Activated T-helper 1 cell treated with anti-CD3 and anti-CD28 coated beads, Interleukin-2, amount 50 U/mL, for 16 hours (primary cell): ENCODE measurements around the gene RFPL4A.
"Not testable (repeated sequence)": the region's sequence is repeated elsewhere in the genome, so short reads cannot be mapped to it uniquely, and the experiment has no call there.

Source experiments
- DNase-seq, 2 donors: peaks; one replicate each; pipeline ENCODE4 v3.0.0-alpha.2; 2020; ENCODE audit warnings: low read depth in 1 of 2, low spot score in 1 of 2

Gene RFPL4A

DNA sequence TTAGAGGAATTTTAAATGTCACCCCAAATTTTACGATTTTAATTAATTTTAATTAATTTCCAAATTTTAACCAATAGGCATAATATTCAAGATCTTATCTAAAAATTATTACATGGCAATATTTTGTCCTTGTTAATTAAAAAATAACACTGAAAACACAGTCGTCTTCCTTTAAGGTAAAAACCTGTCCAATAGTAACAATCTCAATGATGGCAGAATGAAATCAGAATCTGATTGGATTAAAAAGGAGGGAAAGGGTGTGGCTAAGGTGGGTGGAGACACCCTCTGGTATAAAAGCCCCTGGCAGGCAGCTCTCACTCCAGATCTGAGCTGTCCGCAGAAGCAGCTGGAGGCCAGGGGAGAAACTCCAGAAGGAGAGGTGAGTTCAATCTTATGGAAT lies at the start of gene RFPL4A:
RFPL4A (plus strand) TSS at position 301 of the 400 bp plus-strand sequence. CDS start 2,704 bp downstream, outside the sequence.
- DNase-seq, result not testable (repeated sequence)

DNA sequence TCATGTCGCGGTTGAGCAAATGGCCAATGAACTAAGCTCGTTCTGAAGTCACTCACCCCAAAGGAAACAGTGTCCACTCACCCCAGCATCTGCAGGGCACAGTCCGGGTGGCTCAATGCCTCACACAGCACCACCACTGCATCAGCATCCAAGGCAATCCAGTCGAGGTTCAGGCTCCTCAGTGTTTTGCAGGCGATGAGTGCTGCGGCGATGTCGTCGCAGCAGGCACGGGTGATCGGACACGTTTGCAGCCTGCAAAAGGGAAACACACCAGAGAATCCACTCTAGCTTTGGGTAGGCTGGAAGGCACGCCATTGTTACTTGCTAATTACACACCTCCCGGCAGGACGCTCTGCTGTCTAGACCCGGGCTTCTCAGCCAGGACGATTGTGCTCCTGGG lies 47.2 kb upstream of the RFPL4A start:
- no peak for DNase-seq

GRCh38 chr19:55712804-55713631 lies 45.9 kb upstream of the RFPL4A start:
- DNase-seq, result no peak

DNA sequence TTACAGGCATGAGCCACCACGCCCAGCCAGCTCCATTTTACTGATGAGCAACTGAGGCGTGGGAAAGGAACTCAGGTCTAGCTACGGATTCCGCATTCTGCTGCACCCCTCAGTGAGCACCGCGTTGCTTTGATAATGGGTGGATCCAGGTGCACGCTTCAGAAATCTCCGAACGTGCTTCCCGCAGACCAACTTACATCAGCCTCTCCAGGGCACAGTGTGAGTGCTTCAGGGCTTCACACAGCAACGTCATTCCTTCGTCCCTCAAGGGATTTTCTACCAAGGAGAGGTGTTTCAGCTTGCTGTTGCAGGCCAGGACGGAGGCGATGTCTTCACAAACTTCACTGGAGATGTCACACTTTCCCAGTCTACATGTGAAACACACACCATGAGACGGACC lies 42.4 kb upstream of the RFPL4A start:
- DNase-seq, result no peak

- no peak for DNase-seq
Observed at GRCh38 chr19:55717251-55717650, 41.6 kb upstream of the RFPL4A start.

DNA sequence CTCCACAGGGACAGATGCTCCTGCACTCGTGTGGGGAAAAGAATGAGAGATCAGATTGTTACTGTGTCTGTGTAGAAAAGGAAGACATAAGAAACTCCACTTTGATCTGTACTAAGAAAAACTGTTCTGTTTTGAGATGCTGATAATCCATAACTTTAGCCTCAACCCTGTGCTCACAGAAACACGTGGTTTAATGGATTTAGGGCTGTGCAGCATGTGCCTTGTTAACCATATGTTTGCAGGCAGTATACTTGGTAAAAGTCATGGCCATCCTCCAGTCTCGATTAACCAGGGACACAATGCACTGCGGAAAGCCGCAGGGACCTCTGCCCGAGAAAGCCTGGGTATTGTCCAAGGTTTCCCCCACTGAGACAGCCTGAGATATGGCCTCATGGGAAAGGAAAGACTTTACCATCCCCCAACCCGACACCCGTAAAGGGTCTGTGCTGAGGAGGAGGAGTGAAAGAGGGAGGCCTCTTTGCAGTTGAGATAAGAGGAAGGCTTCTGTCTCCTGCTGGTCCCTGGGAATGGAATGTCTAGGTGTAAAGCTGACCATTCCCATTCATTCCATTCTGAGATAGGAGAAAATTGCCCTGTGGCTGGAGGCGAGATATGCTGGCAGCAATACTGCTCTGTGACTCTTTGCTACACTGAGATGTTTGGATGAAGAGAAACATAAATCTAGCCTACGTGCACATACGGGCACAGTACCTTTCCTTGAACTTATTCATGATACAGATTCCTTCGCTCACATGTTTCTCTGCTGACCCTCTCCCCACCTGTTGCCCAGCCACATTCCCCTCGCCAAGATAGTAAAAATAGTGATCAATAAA lies 40.8 kb upstream of the RFPL4A start:
- DNase-seq, result not testable (repeated sequence)

DNA sequence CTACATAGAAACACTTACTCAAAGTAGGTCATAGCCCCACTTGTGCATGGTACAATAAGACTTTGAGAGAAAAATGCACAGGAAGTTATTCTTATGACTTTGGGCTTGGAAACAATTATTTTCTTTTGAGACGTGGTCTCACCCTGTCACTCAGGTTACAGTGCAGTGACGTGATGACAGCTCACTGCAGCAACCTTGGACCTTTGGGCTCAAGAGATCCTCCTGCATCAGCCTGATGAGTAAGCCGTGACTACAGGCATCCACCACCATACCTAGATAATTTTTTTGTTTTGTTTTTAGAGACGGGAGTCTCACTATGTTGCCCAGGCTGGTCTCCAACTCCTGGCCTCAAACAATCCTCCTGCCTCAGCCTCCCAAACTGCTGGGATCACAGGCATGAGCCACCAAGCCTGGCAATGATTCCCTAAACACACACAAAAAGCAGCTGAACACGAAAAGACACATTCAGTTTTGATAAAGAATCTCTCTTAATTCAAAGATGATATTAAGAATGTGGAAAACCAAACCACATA lies 38.6 kb upstream of the RFPL4A start:
- DNase-seq, result no peak

- DNase-seq, result no peak
Observed at GRCh38 chr19:55720801-55721200, 38.1 kb upstream of the RFPL4A start.

DNA sequence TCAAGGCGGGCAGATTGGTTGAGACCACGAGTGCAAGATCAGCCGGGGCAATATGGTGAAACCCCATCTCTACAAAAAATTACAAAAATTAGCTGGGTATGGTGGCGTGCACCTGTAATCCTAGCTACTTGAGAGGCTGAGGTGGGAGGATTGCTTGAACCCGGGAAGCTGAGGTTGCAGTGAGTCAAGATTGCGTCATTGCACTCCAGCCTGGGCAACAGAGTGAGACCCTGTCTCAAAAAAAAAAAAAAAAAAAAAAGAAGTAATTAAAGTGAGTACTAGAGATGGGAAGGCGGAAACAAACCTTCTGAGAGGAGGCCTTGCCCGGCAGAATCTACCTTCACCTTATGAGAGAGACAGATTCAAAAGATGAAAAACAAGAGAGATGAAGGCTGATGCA lies 35.4 kb upstream of the RFPL4A start:
- DNase-seq, result no peak

DNA sequence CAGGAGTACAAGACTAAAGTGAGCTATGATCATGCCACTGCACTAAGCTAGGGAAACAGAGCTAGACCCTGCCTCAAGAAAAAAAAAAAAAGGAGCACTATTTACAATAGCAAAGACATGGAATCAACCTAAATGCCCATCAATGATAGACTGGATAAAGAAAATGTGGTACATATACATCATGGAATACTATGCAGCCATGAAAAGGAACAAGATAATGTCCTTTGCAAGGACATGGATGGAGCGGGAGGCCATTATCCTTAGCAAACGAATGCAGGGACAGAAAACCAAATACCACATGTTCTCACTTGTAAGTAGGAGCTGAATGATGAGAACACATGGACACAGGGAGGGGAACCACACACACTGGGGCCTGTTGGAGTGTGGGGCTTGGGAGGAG lies 28.5 kb upstream of the RFPL4A start:
- DNase-seq, result not testable (repeated sequence)

- no peak for DNase-seq
Observed at GRCh38 chr19:55738302-55738701, 20.6 kb upstream of the RFPL4A start, which contains the start of gene NLRP9. Gene NLRP9 (minus strand): TSS chr19:55738402. CDS start chr19:55738374, 28 bp downstream.

GRCh38 chr19:55750715-55751114 lies 8.2 kb upstream of the RFPL4A start:
- no peak for DNase-seq

DNA sequence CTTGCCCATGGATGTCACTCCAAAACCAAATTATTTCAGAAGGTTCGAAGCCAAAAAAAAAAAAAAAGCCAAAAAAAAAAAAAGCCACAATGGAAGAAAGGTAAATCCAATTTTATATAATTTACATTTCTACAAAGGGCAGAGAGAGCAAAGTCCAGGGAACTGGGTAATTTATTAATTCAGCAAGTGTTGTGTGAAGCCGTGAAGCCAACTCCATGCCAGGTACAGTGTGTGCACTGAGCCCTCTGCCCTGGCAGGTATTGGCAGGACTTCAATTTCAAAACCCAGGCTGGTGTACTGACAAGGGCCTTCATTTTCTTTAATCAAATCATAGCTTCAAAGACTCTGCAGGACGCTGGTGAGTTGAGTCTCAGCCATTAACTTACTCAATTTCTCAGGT lies 5.5 kb upstream of the RFPL4A start:
- DNase-seq, result no peak

DNA sequence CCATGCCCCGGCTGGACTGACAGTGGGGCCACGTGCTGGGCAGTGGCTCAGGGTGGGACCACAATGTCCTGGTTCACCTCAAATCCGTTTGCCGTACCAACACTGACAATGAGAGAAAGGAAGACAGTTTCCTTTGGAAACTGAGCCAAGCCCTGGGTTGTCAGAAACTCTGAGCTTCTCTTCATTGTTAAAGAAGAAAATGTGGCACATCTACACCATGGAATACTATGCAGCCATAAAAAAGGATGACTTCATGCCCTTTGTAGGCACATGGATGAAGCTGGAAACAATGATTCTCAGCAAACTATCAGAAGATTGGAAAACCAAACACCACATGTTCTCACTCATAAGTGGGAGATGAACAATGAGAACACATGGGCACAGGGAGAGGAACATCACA lies 2.1 kb upstream of the RFPL4A start:
- DNase-seq, result not testable (repeated sequence)

DNA sequence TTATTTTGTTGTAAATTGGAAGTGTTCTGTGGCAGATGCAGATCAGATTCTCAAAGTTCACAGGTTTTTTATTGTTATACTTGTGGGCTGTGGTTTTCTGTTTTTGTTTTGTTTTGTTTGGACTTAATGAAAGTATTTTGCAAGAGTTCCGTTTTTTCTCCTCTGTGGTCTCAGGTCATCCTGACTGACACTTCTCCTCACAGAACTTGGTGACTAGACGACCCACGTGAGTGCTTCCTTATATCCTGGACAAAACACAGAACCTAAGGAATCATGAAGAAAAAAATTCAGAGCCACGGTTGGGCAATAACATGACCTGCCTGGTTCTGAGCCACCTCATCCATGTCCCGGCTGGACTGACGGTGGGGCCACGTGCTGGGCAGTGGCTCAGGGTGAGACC lies 7.6 kb downstream of the RFPL4A start:
- DNase-seq, result no peak

- not testable (repeated sequence) for DNase-seq
Observed at GRCh38 chr19:55768818-55769217, 9.9 kb downstream of the RFPL4A start, which contains the start of gene RFPL4AL1. Gene RFPL4AL1 (plus strand): TSS chr19:55769118. CDS start chr19:55771805, 2,687 bp downstream.

DNA sequence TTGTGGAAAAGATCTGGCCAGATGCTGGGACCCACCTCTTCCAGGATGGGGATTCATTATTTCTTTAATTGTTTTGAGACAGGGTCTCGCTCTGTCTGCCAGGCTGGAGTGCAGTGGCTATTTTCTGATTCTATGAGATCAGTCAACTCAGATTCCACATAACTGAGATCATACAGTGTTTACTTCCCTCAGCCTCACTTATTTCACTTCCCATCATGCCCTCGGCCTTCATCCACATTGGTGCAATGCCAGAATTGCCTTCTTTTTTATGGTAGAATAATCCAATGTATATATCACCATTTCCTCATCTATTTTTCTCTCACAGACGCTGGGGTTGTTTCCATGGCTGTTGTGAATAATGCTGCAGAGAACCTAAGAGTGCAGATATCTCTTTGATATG lies 10.7 kb downstream of the RFPL4A start:
- DNase-seq, result not testable (repeated sequence)

DNA sequence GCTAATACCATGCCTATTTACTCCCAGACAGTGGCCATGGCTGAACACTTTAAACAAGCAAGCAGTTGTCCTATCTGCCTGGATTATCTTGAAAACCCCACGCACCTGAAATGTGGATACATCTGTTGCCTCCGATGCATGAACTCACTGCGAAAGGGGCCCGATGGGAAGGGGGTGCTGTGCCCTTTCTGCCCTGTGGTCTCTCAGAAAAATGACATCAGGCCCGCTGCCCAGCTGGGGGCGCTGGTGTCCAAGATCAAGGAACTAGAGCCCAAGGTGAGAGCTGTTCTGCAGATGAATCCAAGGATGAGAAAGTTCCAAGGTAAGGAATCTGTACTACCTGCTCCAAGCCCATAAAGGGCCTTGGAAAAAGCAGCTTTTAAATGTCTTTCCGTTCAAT lies 18.6 kb downstream of the RFPL4A start:
- DNase-seq, result no peak

DNA sequence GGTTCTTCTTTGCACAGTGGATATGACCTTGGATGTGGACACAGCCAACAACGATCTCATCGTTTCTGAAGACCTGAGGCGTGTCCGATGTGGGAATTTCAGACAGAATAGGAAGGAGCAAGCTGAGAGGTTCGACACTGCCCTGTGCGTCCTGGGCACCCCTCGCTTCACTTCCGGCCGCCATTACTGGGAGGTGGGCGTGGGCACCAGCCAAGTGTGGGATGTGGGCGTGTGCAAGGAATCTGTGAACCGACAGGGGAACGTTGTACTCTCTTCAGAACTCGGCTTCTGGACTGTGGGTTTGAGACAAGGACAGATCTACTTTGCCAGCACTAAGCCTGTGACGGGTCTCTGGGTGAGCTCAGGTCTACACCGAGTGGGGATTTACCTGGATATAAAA lies 19.4 kb downstream of the RFPL4A start:
- no peak for DNase-seq

DNA sequence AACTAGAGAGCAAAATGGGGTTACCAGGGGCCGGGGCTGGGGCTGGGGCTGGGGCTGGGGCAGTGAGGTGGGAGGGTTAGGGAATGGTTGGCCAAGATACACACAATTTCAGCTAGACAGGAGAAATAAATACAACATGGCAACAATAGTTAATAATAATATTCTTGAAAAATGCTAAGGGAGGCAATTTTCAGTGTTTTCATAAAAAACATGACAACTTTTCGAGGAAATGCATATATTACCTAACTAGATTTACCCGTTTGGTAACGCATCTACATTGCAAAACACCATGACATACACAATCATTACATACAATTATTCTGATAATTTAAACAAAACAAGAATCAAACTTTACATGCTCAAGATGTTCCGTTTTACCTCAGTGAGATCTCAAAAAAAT lies 22.2 kb downstream of the RFPL4A start:
- no peak for DNase-seq

DNA sequence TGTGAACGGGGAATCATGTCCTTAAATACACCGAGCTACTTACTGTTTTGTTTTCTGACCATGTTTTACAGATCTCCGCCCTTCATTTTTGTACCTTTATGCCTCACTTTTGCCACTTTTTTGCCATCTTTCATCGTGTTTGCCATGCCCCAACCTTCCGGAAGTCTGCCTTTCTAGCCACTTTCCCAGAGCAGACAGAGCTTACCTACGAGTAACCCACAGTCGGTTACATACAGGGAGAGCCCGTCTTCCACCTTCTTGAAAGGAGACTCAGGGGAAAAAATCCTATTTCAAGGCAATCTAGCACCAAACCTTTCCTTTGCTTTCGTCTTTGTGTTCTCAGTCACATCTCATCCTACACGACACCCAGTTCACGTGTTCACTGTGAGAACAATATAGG lies 36.1 kb downstream of the RFPL4A start:
- no peak for DNase-seq

- DNase-seq, result no peak
Observed at GRCh38 chr19:55801416-55801815, 42.5 kb downstream of the RFPL4A start.
